Chondrocyte (in vitro differentiated cells): Measurements from ENCODE around the gene LPP. TPM values are rescaled to one million over a fixed set of nuclear protein-coding genes. Genes with fewer than 3 reads are reported as not detected.

Experiments
- DNase-seq: peaks from one replicate; pipeline ENCODE4 v3.0.0; 2021; ENCODE audit warnings: mixed read lengths, low spot score
- H3K27ac Mint-ChIP-seq: one replicate; pipeline ENCODE4 v1.8.0; 2021; ENCODE audit warnings: mild to moderate bottlenecking, moderate library complexity, mixed read lengths; ENCODE audit not compliant: unreplicated experiment
- H3K27me3 Mint-ChIP-seq: 2 replicates; pipeline ENCODE4 v1.8.0; 2021; ENCODE audit warnings: low read depth, mixed read lengths
- H3K36me3 Mint-ChIP-seq: 2 replicates; pipeline ENCODE4 v1.8.0; 2021; ENCODE audit warnings: low read depth, mixed read lengths
- H3K4me1 Mint-ChIP-seq: 2 replicates; pipeline ENCODE4 v1.8.0; 2021; ENCODE audit warnings: low read depth, mild to moderate bottlenecking, mixed read lengths
- H3K4me3 Mint-ChIP-seq: one replicate; pipeline ENCODE4 v1.8.0; 2021; ENCODE audit warnings: mild to moderate bottlenecking, moderate library complexity, mixed read lengths; ENCODE audit not compliant: unreplicated experiment
- H3K9me3 Mint-ChIP-seq: 2 replicates; pipeline ENCODE4 v1.8.0; 2021; ENCODE audit warnings: low read depth, mixed read lengths
- total RNA-seq: library from RNA; stranded (reverse); gene quantifications from 3 replicates; pipeline ENCODE4 v1.2.1, GENCODE V29; 2021
- TF ChIP-seq, protein P1 (sequence below): fragments of 200-600 bp; sonication (generic); IDR thresholded peaks from 2 replicates; pipeline ENCODE4 v1.5.0; 2021; ENCODE audit warnings: antibody characterized with exemption, mild to moderate bottlenecking, moderate library complexity

LPP gene
- total RNA-seq, 1 donor from 2014 or later, result 295 TPM

DNA sequence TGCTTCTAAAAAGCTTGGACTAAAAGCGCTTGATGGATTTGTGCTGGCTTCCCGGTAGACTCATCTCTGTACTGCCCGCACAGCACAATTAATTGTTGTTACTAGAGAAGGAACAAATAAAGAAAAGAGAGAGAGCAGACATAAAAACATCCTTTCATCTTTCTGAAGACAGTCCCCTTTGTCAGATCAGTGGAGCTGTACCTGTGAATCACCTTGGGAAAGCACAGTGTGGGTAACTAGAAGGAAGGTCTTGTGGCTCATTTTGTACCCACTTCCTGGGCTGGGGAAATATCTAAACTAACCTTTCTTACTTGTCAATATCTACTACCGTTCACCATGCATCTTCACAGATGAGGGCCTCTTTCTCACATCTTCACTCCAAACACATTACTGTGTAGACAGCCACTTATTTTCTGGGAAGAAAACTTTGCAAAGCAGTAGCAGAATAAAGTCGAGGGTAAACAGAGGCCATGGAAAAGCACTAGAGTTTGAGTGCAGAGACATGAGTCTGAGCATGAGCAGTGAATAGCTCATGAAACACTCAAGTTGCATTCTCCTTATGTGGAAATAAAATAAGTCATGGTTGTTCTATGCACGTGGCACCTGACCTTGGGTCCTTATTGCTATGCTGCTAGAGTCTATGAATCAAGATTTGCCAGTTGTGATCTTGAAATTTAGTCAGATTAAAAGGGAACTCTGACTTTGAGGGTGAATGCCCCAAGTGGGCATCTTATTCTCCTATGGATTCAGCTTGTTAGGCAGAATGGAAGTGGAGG lies 169.3 kb downstream of the LPP start:
- Mint-ChIP-seq H3K4me3 (no peak overlapping the region), H3K4me1 (peaks cover 57% of the 10 kb centered on the region), H3K27ac (peak overlapping the region; percentile 64), H3K36me3 (peaks cover 11% of the 10 kb centered on the region), H3K9me3 (no peaks in the 10 kb centered on the region), H3K27me3 (no peaks in the 10 kb centered on the region)
- no peak for DNase-seq
- TF ChIP-seq, protein P1, sequence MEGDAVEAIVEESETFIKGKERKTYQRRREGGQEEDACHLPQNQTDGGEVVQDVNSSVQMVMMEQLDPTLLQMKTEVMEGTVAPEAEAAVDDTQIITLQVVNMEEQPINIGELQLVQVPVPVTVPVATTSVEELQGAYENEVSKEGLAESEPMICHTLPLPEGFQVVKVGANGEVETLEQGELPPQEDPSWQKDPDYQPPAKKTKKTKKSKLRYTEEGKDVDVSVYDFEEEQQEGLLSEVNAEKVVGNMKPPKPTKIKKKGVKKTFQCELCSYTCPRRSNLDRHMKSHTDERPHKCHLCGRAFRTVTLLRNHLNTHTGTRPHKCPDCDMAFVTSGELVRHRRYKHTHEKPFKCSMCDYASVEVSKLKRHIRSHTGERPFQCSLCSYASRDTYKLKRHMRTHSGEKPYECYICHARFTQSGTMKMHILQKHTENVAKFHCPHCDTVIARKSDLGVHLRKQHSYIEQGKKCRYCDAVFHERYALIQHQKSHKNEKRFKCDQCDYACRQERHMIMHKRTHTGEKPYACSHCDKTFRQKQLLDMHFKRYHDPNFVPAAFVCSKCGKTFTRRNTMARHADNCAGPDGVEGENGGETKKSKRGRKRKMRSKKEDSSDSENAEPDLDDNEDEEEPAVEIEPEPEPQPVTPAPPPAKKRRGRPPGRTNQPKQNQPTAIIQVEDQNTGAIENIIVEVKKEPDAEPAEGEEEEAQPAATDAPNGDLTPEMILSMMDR, result no peak

- Mint-ChIP-seq H3K36me3 (peaks cover 14% of the 10 kb centered on the region), H3K4me3 (no peak overlapping the region), H3K27me3 (no peaks in the 10 kb centered on the region), H3K9me3 (no peaks in the 10 kb centered on the region), H3K4me1 (peaks cover 49% of the 10 kb centered on the region), H3K27ac (peak overlapping the region; percentile 84)
- TF ChIP-seq, protein P1, result no peak
- no peak for DNase-seq
Measured at GRCh38 chr3:188326111-188326510, 172.2 kb downstream of the LPP start.

DNA sequence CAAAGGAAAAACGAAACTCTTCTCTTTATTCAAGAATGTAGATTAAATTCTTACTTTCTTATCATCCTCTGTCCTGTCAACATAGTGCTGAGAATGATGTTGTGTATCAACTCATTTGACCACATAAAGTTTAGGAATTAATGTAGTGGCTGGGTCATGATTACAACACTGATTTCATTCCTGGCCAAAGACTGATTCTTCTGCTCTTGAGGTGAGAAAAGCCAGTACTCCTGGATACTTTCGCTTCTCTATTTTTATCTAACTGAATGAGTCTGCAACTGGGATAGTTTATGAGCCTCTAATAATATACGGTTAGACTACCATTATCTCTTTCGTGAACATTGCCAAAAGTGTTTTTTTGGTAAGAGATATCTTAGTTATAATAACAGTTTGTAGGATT lies 173.0 kb downstream of the LPP start:
- Mint-ChIP-seq H3K4me1 (peaks cover 49% of the 10 kb centered on the region), H3K36me3 (peaks cover 14% of the 10 kb centered on the region), H3K27me3 (no peaks in the 10 kb centered on the region), H3K27ac (peak overlapping the region; percentile 79), H3K9me3 (no peaks in the 10 kb centered on the region), H3K4me3 (no peak overlapping the region)
- no peak for DNase-seq
- TF ChIP-seq, protein P1, result no peak

DNA sequence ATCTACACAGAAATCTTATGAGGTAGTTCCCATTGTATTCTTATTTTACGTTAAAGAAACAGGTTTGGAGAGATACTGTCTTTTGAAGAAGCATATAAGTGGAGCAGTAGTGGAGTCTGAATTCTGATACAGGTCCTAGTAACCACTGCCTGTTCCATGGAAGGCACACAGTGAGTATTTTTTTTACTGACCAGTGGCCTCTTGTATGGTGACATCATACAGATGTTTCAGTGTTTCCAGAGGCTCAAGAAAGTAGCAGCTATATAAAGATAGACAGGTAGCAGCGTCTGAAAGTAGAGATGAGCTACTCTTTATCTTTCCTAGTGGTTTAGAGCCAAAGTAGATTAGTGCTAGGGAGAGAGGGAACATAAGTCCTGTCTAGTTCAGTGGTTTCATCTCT lies 173.5 kb downstream of the LPP start:
- Mint-ChIP-seq H3K9me3 (no peaks in the 10 kb centered on the region), H3K4me3 (no peak overlapping the region), H3K36me3 (peaks cover 14% of the 10 kb centered on the region), H3K4me1 (peaks cover 48% of the 10 kb centered on the region), H3K27ac (no peak overlapping the region), H3K27me3 (no peaks in the 10 kb centered on the region)
- TF ChIP-seq, protein P1, result no peak
- DNase-seq, result no peak

GRCh38 chr3:188330138-188330537 lies 176.2 kb downstream of the LPP start:
- DNase-seq, result no peak
- Mint-ChIP-seq H3K27me3 (no peaks in the 10 kb centered on the region), H3K36me3 (peaks cover 10% of the 10 kb centered on the region), H3K9me3 (no peaks in the 10 kb centered on the region), H3K27ac (peak overlapping the region; percentile 29), H3K4me1 (peaks cover 46% of the 10 kb centered on the region), H3K4me3 (no peak overlapping the region)
- TF ChIP-seq, protein P1, result no peak
